HG02938 (cell line): Measurements from ENCODE around the gene CHCHD5.
"Not testable (repeated sequence)": the region's sequence is repeated elsewhere in the genome, so short reads cannot be mapped to it uniquely, and the experiment has no call there.

Experiments
- ATAC-seq: cut with Tn5 transposase; IDR thresholded peaks from one replicate; pipeline ENCODE4 v1.9.1; 2021; ENCODE audit warnings: mild to moderate bottlenecking, moderate library complexity; ENCODE audit not compliant: unreplicated experiment

Gene CHCHD5

DNA sequence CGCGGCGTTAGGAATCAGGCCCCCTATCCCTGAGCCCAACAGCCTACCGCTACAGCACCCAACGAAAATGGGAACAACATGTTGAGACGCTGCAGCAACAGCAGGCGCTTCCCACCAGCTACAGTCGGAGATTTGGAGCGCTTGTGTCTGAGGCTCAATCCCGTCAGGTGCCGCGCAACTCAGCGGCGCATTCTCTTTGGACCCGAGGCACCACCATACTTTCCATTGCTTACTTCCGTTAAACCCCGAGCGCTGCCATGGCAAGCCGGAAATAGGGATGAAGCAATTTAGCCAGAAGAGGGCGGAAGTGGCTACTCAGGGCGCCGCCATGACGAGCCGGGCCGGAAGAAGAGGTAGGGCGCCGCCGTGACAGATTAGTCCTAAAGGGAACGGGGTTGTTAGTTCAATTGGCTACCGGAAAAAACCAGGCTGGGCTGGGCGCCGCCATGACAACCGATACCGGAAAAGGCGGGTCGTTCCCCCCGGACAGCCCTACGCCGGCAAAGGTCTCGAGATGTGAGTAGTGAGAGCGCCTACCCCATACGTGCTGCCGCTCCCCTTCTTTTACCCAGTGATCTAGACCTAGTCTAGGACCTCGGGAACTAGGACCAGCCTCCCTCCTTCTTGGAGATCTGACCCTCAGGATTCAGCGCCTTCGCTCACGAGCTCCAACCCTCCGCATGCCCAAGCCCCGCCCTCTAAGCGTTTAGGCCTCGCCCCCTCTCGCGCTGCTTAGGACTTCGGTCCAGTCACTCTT lies at the start of gene CHCHD5:
TSS of gene CHCHD5 (plus strand) at position 476 of the 757 bp plus-strand sequence. CDS start at position 515, 39 bp downstream.
- ATAC-seq = peak; percentile 84

- ATAC-seq = no peak
Measured at GRCh38 chr2:112534826-112535225, 49.6 kb upstream of the CHCHD5 start.

GRCh38 chr2:112536665-112537064 lies 47.7 kb upstream of the CHCHD5 start:
- not testable (repeated sequence) for ATAC-seq

GRCh38 chr2:112539306-112539705 lies 45.1 kb upstream of the CHCHD5 start:
- no peak for ATAC-seq

- ATAC-seq = no peak
Measured at GRCh38 chr2:112540906-112541305, 43.5 kb upstream of the CHCHD5 start.

DNA sequence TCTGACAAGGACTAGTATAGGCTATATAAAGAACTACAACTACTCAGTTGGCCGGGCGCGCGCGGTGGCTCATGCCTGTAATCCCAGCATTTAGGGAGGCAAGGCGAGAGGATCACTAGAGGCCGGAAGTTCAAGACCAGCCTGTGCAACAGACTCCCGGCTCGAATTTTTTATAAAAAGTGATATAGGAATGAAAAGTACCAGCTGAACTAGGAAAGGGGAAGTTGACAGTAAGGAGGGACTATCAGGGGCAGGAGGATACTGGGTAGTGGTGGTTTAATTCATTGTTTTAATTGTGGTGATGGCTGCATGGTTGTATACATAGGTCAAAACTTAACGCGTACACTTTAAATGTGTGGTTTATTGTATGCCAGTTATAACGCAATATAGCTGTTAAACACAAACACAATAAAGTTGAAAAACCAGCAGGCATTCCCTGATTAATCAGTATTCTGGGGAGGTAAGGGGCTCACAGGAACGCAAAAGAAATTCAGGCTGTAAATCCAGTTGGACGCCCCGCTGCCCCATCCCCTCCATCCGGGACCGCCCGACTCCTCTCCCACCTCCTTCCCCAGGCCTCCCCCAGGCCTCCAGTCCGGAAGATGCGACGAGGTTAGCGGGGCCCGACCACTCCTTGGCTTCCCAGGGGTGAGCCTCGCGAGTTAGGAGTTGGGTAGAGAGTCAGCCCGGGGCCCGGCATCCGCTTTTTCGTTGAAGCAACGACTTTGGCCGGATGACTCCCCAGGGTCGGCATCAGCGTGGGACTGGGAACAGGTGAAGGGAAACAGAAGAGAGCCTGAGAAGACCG lies 42.9 kb upstream of the CHCHD5 start:
- ATAC-seq = peak; percentile 42

DNA sequence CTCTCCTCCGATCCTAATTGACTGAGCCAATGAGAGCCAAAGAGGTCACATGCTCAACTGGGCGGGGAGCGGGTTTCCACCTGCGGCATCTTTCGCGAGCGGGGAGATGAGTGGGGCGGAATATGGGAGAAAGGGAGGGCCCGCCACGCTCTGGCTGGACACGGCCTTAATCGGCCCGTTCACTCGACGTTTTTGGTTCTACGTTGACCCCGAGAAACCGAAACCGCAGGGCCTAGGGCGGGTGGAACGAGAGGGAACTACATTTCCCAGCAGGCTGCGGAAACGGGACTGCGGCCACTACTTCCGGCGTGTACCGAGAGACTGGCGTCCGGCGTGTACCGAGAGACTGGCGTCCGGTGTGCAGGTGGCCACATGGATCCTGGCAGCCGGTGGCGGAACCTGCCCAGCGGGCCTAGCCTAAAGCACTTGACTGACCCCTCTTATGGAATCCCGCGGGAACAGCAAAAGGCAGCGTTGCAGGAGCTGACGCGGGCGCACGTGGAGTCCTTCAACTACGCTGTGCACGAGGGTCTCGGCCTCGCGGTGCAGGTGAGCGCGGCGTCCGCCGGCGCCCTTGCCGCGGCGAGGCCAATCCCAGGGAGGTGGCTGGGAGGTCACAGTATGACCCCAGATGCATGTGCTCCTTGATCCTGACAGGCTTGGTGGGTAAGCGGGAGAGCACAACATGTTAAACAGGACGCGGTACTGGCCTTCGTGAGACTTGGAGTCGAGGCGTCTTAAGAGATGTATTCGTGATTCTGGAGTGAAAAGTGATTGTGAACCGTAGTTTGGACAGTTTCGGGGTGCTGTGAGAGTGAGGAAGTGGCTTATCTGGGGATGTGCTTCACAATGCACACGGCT lies 42.1 kb upstream of the CHCHD5 start, which contains the start of gene POLR1B:
TSS of gene POLR1B (plus strand) at position 343 of the 861 bp plus-strand sequence. CDS start at position 373, 30 bp downstream.
- peak; percentile 76 for ATAC-seq

DNA sequence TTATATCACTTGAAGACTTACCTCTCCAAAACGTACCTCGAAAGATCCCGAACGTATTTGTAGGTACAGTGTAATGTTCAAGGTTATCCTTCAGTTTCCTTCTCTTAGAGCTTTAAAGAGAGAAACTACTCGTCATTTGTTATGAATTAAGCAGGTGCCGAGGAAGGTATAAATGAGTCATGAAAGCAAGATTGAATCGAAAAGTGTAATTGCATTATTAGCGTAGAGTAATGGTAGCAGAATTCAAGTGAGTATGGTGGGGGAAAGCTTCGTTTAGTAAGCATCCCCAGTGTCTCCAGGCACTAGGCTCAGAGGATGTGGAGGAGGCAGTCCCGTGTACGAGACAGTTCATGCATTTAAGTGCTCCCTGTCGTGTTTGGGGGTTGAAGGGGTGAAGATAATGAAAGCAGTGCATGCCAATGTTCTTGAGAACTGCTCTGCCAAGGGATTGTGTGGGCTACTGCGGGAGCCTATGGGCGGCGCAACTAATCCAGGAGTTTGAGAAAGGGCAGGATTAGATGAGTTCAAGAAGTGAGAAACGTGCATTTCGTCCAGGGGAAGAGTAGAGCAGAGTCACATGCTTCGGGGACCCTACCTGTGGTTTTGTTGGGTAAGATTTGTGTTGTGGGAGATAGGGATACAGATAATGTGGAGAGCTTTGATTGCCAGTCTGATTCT lies 41.3 kb upstream of the CHCHD5 start:
- ATAC-seq = no peak

DNA sequence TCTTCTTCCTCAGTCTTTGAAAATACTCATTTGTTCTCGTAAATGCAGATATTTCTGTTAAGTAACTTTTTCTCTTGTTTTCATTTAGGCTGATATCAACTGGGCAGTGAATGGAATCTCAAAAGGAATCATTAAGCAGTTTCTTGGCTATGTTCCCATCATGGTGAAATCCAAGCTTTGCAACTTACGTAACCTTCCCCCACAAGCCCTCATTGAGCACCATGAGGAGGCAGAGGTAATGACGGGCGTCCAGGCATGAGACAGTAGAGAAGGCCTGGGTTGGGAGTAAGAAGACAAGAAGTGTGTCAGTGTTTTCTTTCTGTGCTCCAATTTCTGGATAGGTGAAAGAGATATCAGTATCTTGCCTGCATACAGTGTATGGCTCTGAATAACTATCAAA lies 37.1 kb upstream of the CHCHD5 start:
- ATAC-seq = no peak

DNA sequence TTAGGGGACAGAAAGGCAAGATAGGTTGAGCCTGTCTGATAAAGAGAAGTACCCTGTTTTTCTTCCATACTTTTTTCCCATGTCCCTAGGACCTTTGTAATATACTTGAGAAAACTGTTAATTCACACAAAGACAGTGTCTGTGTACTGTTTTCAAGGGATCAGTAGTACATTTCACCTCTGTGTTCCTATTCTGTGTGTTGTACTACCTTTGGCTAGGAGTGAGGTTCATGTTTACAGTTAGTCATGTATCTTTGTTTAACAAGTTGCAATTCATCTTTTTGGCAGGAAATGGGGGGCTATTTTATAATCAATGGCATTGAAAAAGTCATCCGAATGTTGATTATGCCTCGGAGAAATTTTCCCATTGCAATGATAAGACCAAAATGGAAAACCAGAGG lies 35.4 kb upstream of the CHCHD5 start:
- no peak for ATAC-seq

GRCh38 chr2:112566104-112566503 lies 18.3 kb upstream of the CHCHD5 start:
- ATAC-seq = peak; percentile 67

DNA sequence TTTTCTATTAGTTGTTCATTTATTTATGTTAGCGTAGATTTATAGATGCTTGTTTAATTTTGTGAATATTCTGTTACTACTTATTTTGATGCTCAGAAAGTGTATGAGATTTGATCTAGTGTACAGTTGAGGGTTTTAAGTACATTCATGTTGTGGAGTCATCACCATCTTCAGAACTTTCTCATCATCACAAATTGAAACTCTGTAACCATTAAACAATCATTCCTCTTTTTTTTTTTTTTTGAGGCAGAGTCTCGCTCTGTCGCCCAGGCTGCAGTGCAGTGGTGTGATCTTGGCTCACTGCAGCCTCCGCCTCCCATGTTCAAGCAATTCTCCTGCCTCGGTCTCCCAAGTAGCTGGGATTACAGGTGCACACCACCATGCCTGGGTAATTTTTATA lies 17.9 kb upstream of the CHCHD5 start:
- ATAC-seq = peak; percentile 17

DNA sequence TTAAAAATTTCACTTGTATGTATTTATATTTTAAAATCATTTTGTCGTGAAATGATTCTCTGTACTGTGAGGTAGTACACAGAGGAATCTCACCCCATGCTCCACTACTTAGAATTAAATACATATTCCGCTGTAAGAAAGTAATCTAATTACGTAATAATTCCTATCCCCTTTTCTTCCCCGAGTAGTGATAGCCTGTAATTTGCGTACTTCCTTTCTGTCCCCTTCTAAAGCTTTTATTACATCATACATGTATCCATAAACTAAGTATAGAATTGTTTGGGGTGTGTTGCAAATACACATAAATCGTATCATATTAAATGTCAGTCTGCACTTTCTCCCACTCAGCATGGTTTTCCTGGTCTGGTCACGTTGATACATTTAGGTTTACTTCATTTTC lies 12.4 kb upstream of the CHCHD5 start:
- ATAC-seq = no peak

DNA sequence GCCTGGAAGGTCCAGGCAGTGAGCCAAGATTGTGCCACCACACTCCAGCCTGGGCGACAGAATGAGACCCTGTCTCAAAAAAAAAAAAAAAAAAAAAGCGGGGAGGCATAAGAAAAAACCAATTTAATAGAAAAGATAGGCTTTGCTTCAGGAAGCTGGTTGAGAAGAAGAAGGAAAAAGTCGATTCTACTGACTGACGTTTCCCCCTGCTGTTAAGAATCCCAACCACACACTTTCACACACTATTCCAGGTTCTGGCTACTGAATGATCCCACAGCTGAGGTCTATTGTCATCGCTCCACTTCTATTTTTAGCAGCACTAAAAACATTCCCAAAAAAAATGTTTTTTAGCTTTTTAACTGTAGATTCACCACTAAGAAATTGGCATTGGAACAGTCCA lies 6.7 kb upstream of the CHCHD5 start:
- ATAC-seq = no peak

DNA sequence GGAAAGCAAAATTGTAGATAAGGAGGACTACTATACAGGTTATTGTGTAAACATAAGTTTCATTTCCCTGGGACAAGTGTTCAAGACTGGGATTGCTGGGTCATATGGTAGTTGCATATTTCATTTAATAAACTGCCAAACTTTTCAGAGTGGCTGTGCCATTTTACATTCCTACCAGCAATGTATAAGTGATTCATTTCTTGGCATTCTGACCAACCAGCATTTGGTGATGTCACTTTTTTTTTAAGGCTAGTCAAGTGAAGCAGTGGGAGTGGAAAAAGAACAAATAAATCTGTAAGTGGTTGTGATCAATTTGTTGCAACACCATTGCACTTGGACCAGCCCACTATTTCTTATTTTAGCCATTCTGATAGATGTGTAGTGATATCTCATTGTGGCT lies 5.2 kb upstream of the CHCHD5 start:
- ATAC-seq = no peak

DNA sequence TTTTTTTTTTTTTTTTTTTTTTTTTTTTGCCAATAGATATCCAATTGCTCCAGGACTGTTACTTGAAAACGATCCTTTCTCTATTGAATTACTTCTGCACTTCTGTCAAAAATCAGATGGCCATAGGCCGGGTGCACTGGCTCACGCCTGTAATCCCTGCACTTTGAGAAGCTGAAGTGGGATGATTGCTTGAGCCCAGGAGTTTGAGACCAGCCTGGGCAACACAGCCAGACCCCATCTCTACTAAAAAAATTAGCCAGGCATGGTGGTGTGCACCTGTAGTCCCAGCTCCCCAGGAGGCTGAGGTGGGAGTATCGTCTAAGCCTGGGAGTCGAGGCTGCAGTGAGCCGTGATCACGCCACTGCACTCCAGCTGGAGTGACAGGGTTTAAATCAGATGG lies 4.3 kb upstream of the CHCHD5 start:
- ATAC-seq = no peak

DNA sequence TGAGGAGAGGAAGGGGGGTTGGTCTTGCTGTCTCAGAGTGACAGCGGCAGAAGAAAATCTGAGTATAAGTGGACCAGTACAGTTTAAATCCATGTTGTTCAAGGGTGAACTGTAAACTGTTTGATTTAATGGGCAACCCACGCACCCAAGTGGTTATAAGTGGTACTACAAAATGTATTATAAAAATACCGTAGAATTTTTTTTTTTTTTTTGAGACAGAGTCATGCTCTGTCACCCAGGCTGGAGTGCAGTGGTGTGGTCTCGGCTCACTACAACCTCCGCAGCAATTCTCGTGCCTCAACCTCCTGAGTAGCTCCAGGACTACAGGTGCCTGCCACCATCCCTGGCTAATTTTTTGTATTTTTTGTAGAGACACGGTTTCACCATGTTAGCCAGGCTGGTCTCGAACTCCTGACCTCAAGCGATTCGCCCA lies 2.1 kb upstream of the CHCHD5 start:
- ATAC-seq = no peak

- no peak for ATAC-seq
Measured at GRCh38 chr2:112583497-112584133, 794 bp upstream of the CHCHD5 start.

DNA sequence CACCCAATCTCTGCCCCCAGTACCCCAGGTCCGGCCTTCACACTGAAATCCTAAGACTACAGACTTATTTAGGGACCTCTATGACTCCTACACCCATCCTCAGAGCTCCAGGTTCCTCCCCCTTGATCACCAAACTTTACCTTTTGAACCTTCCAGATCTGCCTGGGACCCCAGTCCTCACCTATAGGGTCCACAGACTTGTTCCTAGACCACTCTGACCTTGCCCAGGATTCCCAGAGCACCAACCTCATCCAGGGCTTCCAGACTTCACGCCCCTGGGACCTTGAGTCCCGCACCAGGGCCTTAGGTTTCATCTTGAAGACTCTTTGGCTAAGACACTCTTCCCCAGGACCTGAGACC lies 462 bp downstream of the CHCHD5 start:
- no peak for ATAC-seq

GRCh38 chr2:112585400-112585799 lies 991 bp downstream of the CHCHD5 start:
- no peak for ATAC-seq
